ENCODE data around the gene GON4L. TPM values are rescaled to one million over a fixed set of nuclear protein-coding genes. Genes with fewer than 3 reads are reported as not detected.
"Not testable (repeated sequence)": the region's sequence is repeated elsewhere in the genome, so short reads cannot be mapped to it uniquely, and the experiment has no call there.

Gene GON4L
- total RNA-seq, 1 experiment from 2014 or later = 43.7 TPM

DNA sequence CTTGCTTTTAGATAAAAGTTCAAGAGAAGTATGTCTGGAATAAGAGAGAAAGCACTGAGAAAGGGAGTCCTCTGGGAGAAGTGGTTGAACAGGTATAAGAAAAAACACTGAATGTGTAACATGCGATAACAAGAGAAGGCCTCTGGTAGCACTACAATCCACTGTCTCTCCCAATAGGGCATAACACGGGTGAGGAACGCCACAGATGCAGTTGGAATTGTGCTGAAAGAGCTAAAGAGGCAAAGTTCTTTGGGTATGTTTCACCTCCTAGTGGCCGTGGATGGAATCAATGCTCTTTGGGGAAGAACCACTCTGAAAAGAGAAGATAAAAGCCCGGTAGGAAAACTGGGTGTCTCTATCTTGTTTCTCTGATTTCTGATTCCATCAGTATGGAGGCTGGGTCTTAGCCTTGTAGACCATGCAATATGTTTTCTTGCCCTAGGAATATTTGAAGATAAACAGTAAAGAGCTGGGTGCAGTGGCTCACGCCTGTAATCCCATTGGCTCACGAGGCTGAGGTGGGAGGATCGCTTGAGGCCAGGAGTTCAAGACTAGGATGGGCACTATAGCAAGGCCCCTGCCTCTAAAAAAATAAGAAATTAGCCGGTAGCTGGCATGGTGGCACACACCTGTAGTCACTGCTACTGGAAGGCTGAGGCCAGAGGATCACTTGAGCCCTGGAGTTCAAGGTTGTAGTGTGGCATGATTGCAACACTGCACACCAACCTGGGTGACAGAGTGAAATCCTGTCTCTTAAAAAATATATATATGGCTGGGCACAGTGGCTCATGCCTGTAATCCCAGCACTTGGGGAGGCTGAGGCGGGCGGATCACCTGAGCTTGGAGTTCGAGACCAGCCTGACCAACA, 127.7 kb downstream of the GON4L start:
- Histone ChIP-seq H3K36me3 (ENCODE audit: control insufficient read depth, insufficient read depth, low read length) (no peaks in the 10 kb centered on the region; the same call in 1 of the 2 replicates), H3K4me3 (ENCODE audit: low read depth, low read length) (no peak overlapping the region), H3K4me1 (0 out of 2 replicates have a peak, but pooled peaks cover 4% of the 10 kb centered on the region), H3K9me3 (no peaks in the 10 kb centered on the region), H3K27me3 (replicated peaks; ENCODE audit: control insufficient read depth, insufficient read depth, low read length) (no peaks in the 10 kb centered on the region)
- no peaks in the 10 kb centered on the region for H3K9me3 Mint-ChIP-seq (ENCODE audit: unreplicated experiment)
- POLR2A ChIA-PET = interaction anchor here (0.6 kb wide), 1 partner anchor 340 kb away, joined by 7 read pairs; no protein-coding TSS in a partner anchor
- no peaks in the 10 kb centered on the region for H3K4me1 Mint-ChIP-seq (ENCODE audit: low read depth, unreplicated experiment)
- TF ChIP-seq, protein P1, sequence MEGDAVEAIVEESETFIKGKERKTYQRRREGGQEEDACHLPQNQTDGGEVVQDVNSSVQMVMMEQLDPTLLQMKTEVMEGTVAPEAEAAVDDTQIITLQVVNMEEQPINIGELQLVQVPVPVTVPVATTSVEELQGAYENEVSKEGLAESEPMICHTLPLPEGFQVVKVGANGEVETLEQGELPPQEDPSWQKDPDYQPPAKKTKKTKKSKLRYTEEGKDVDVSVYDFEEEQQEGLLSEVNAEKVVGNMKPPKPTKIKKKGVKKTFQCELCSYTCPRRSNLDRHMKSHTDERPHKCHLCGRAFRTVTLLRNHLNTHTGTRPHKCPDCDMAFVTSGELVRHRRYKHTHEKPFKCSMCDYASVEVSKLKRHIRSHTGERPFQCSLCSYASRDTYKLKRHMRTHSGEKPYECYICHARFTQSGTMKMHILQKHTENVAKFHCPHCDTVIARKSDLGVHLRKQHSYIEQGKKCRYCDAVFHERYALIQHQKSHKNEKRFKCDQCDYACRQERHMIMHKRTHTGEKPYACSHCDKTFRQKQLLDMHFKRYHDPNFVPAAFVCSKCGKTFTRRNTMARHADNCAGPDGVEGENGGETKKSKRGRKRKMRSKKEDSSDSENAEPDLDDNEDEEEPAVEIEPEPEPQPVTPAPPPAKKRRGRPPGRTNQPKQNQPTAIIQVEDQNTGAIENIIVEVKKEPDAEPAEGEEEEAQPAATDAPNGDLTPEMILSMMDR (IDR thresholded peaks at IDR 0.05; ENCODE audit: insufficient read depth in 1 of 2, low read depth in 1 of 2, low read length in 1 of 2, severe bottlenecking in 1 of 2, unreplicated experiment in 1 of 2) = peak; percentile 64 to 67
- no peaks in the 10 kb centered on the region for H3K27me3 Mint-ChIP-seq (ENCODE audit: insufficient read depth, unreplicated experiment)
- intact Hi-C loops (cut with micrococcal nuclease; ENCODE audit: unreplicated experiment) = loop anchor here (5.0 kb wide), 1 partner anchor 42 kb away; the partner anchor contains the start of genes DAP3 and YY1AP1
- H3K4me3 Mint-ChIP-seq (ENCODE audit: unreplicated experiment) = no peak overlapping the region
- H3K36me3 Mint-ChIP-seq (ENCODE audit: insufficient read depth, unreplicated experiment) = peaks cover 75% of the 10 kb centered on the region
- CTCF ChIA-PET = interaction anchor here (0.6 to 1.2 kb wide), 6 partner anchors 9 to 77 kb away, joined by 3 to 7 read pairs (median 4); partner anchors contain the start of gene YY1AP1
- H3K27ac Mint-ChIP-seq (ENCODE audit: unreplicated experiment) = no peak overlapping the region
- DNase-seq = peak; percentile 76 to 80
- no TSS peak for BruUV-seq (replicated peaks)

DNA sequence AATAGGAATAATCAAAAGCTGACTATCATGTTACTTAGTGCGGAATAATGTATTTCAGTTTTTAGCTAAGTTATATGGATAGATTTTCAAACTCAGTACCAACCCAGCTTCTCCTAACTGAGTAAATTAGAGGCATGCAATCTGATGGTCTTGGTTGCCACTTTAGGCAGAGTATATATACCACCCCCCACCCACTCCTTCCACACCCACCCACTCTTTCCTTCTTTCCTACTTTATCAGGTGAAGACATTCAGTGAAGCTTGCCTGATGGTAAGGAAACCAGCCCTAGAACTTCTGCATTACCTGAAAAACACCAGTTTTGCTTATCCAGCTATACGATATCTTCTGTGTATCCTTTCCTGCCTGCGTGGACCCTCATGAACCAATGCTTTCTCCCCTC, 131.9 kb downstream of the GON4L start:
- no peaks in the 10 kb centered on the region for H3K4me1 Mint-ChIP-seq (ENCODE audit: low read depth, unreplicated experiment)
- POLR2A ChIA-PET = no interaction called here
- DNase-seq = no peak
- no peaks in the 10 kb centered on the region for H3K27me3 Mint-ChIP-seq (ENCODE audit: insufficient read depth, unreplicated experiment)
- no peak overlapping the region for H3K4me3 ChIP-seq (ENCODE audit: low read depth, low read length)
- no TSS peak for BruUV-seq (replicated peaks)
- no peak overlapping the region for H3K4me3 Mint-ChIP-seq (ENCODE audit: unreplicated experiment)
- H3K27ac Mint-ChIP-seq (ENCODE audit: unreplicated experiment) = no peak overlapping the region
- 0 out of 2 replicates have a peak, but pooled peaks cover 4% of the 10 kb centered on the region for H3K4me1 ChIP-seq
- intact Hi-C loops (cut with micrococcal nuclease; ENCODE audit: unreplicated experiment) = loop anchor here (5.0 kb wide), 1 partner anchor 38 kb away; the partner anchor contains the start of genes DAP3 and YY1AP1
- H3K36me3 ChIP-seq (ENCODE audit: control insufficient read depth, insufficient read depth, low read length) = no peaks in the 10 kb centered on the region
- CTCF ChIA-PET = no interaction called here
- no peaks in the 10 kb centered on the region for H3K9me3 ChIP-seq
- TF ChIP-seq, protein P1 (IDR thresholded peaks at IDR 0.05; ENCODE audit: insufficient read depth in 1 of 2, low read depth in 1 of 2, low read length in 1 of 2, severe bottlenecking in 1 of 2, unreplicated experiment in 1 of 2) = no peak
- H3K36me3 Mint-ChIP-seq (ENCODE audit: insufficient read depth, unreplicated experiment) = peaks cover 58% of the 10 kb centered on the region
- H3K27me3 ChIP-seq (replicated peaks; ENCODE audit: control insufficient read depth, insufficient read depth, low read length) = no peaks in the 10 kb centered on the region
- no peaks in the 10 kb centered on the region for H3K9me3 Mint-ChIP-seq (ENCODE audit: unreplicated experiment)

DNA sequence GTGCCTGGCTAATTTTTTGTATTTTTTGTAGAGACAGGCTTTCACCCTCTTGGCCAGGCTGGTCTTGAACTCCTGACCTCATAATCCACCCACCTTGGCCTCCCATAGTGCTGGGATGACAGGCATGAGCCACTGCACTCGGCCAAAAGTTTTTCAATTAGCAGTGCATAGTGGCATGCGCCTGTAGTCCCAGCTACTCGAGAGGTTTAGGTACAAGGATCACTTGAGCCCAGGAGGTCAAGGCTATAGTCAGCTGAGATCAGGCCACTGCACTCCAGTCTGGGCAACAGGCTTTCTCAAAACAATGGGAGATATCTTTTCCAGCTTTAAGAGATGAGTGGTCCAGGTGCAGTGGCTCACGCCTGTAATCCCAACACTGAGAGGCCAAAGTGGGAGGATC, 137.3 kb downstream of the GON4L start:
- Mint-ChIP-seq H3K4me3 (ENCODE audit: unreplicated experiment) (no peak overlapping the region), H3K4me1 (ENCODE audit: low read depth, unreplicated experiment) (no peaks in the 10 kb centered on the region), H3K27ac (ENCODE audit: unreplicated experiment) (no peak overlapping the region), H3K9me3 (ENCODE audit: unreplicated experiment) (no peaks in the 10 kb centered on the region), H3K27me3 (ENCODE audit: insufficient read depth, unreplicated experiment) (no peaks in the 10 kb centered on the region), H3K36me3 (ENCODE audit: insufficient read depth, unreplicated experiment) (peaks cover 70% of the 10 kb centered on the region)
- no peaks in the 10 kb centered on the region for H3K36me3 ChIP-seq (ENCODE audit: control insufficient read depth, insufficient read depth, low read length)
- TF ChIP-seq, protein P1 (IDR thresholded peaks at IDR 0.05; ENCODE audit: insufficient read depth in 1 of 2, low read depth in 1 of 2, low read length in 1 of 2, severe bottlenecking in 1 of 2, unreplicated experiment in 1 of 2) = no peak
- H3K9me3 ChIP-seq = no peaks in the 10 kb centered on the region
- CTCF ChIA-PET = interaction anchor here (0.9 kb wide), 1 partner anchor 9 kb away, joined by 7 read pairs; no protein-coding TSS in a partner anchor
- POLR2A ChIA-PET = no interaction called here
- no peaks in the 10 kb centered on the region for H3K4me1 ChIP-seq
- H3K4me3 ChIP-seq (ENCODE audit: low read depth, low read length) = no peak overlapping the region
- no peak for DNase-seq
- no peaks in the 10 kb centered on the region for H3K27me3 ChIP-seq (replicated peaks; ENCODE audit: control insufficient read depth, insufficient read depth, low read length)
- intact Hi-C loops (cut with micrococcal nuclease; ENCODE audit: unreplicated experiment) = no loop called here
- no TSS peak for BruUV-seq (replicated peaks)

DNA sequence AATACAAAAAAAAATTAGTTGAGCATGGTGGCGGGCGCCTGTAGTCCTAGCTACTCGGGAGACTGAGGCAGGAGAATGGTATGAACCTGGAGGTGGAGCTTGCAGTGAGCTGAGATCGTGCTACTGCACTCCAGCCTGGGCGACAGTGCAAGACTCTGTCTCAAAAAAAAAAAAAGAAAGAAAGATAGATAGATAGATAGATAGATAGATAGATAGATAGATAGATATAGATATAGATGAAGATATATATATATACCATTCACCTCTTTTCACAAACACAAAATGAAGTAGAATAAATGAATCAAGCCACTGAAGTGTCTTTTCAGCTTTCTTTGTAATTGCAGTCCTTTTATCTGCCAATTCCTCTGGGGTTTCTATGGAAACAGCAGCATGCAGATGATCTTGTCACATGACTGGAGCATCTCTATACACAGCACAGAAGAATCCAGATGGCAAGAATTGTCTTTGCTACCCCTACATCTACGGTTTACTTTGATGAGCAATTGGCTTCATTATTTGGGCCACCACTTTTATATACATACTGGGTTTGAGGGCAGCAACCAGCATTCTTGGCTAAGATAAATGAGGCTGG, 138.4 kb downstream of the GON4L start:
- H3K9me3 ChIP-seq; DNase-seq; H3K4me1 Mint-ChIP-seq (ENCODE audit: low read depth, unreplicated experiment); intact Hi-C loops (cut with micrococcal nuclease; ENCODE audit: unreplicated experiment); H3K36me3 ChIP-seq (ENCODE audit: control insufficient read depth, insufficient read depth, low read length); BruUV-seq (replicated peaks); POLR2A ChIA-PET; H3K4me3 ChIP-seq (ENCODE audit: low read depth, low read length); H3K27me3 ChIP-seq (replicated peaks; ENCODE audit: control insufficient read depth, insufficient read depth, low read length); H3K4me3 Mint-ChIP-seq (ENCODE audit: unreplicated experiment); H3K4me1 ChIP-seq; H3K27ac Mint-ChIP-seq (ENCODE audit: unreplicated experiment); CTCF ChIA-PET; H3K9me3 Mint-ChIP-seq (ENCODE audit: unreplicated experiment); H3K27me3 Mint-ChIP-seq (ENCODE audit: insufficient read depth, unreplicated experiment): not testable (repeated sequence)
- peaks cover 72% of the 10 kb centered on the region for H3K36me3 Mint-ChIP-seq (ENCODE audit: insufficient read depth, unreplicated experiment)

All from Caco-2 (cell line).